Stimulated activated CD4-positive, alpha-beta T cell treated with anti-CD3 and anti-CD28 coated beads, Interleukin-12 subunit alpha, Interleukin-12 subunit beta, amount 100 ng/mL, for 48 hours (primary cell): Measurements from ENCODE around the gene DCDC2C.
"Not testable (repeated sequence)": the region's sequence is repeated elsewhere in the genome, so short reads cannot be mapped to it uniquely, and the experiment has no call there.

Source experiments
- DNase-seq, 3 donors: peaks; one replicate each; pipeline ENCODE4 v3.0.0-alpha.2; 2020; ENCODE audit warnings: low read depth in 2 of 3, low spot score in 1 of 3

DCDC2C gene, protein sequence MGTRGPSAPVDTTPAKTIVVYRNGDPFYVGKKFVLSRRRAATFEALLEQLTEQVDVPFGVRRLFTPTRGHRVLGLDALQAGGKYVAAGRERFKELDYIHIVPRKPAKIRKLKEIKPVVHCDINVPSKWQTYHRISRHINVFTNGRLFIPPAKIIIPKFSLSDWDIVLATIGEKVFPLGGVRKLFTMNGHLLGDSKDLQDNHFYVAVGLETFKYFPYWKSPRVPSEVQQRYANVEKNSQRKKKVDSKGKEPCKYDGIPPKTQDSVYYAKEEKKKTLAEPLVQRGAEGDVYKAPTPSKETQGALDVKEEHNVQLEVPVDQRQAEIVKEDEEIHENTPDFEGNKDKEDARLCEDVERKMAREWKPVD

GRCh38 chr2:3703236-3703756 is at the start of gene DCDC2C:
TSS of gene DCDC2C (plus strand) at chr2:3703575. CDS start at chr2:3703752, 177 bp downstream.
- no peak for DNase-seq

- DNase-seq = no peak
Observed at GRCh38 chr2:3654011-3654410, 49.4 kb upstream of the DCDC2C start.

- no peak for DNase-seq
Observed at GRCh38 chr2:3654531-3655225, 48.7 kb upstream of the DCDC2C start.

- DNase-seq = no peak
Observed at GRCh38 chr2:3655871-3656761, 47.3 kb upstream of the DCDC2C start.

GRCh38 chr2:3656762-3657721 is 46.3 kb upstream of the DCDC2C start:
- DNase-seq = no peak

DNA sequence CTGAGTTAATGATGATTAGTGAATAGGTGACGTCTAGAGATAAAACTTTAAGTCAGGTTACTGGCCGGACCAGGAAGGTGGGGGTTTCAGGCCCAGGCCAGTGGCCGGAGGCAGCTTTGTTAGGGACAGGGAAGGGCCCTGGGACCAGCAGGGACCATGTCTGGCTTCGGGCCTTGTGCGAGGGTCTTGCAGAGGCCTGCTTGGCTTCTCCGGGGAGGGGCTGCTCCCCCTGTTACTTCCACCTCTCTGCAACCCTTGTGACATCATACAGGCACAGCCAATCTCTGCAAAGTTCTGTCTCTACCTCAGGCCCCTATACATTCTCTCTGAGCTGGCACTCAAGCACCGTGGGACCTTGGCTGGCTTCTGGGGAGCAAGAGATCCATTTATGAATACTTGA is 45.5 kb upstream of the DCDC2C start, which contains the start of gene ALLC:
TSS of gene ALLC (plus strand) at position 320 of the 400 bp plus-strand sequence. CDS start 12,958 bp downstream, outside the sequence.
- no peak for DNase-seq

- no peak for DNase-seq
Observed at GRCh38 chr2:3659447-3660432, 43.6 kb upstream of the DCDC2C start.

GRCh38 chr2:3660640-3661039 is 42.7 kb upstream of the DCDC2C start:
- not testable (repeated sequence) for DNase-seq

- no peak for DNase-seq
Observed at GRCh38 chr2:3661149-3661660, 42.2 kb upstream of the DCDC2C start.

DNA sequence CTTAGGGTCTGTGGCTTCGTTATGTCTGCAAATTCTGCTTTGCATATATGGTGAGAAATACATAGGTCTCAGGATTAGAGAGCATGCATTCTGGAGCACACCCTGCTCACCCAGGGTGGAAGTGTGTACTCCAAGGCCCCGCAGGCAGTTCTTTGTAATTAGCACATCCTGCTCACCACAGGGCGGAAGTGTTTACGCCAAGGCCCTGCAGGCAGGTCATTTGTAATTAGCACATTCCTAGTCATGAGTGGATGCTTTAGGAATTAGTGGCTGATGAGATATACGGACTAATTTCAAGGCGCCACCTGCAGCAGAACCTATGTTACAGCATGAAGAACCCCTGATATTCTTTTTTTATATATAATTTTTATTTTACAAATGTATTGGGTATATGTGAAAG is 41.1 kb upstream of the DCDC2C start:
- no peak for DNase-seq

DNA sequence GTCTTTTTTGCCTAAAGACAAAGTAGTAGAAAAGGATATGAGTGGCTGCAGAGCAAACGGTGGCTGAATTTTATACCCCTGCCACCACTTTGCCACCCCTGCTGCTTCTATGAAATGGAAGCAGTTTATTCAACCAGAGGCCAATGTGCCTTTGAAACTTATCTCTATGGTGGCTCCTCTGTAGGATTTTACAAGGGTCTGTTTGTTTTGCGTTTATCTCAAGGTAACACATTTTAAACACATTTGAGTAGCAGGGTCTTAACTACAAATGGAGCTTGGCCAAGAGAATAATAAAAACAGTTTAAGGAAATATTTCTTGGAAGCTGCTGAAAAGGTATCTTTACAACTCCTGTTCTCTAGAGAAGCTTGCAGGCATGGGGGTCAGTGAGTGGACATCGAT is 39.3 kb upstream of the DCDC2C start:
- DNase-seq = no peak

DNA sequence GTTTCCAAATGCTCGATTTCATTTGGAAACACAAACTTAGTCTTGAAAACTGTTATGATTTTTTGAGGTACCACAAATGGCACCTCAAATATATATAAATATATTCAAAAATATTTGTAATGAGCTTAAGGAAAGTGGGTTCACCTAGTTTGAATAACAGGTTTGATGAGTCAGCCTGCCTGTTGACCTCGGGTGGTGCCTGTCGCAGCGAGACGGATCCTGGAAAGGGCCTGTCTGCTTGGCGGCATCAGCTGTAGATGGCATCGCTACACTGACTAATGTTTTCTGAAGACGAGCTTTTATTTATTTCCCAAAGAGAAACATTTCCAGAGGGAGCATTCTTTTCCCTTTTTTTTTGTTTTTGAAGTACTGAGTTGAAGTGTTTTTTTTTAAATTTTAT is 38.5 kb upstream of the DCDC2C start:
- no peak for DNase-seq

GRCh38 chr2:3665886-3666612 is 37.3 kb upstream of the DCDC2C start:
- DNase-seq = no peak

- DNase-seq = no peak
Observed at GRCh38 chr2:3666613-3666975, 36.8 kb upstream of the DCDC2C start.

GRCh38 chr2:3667151-3667631 is 36.2 kb upstream of the DCDC2C start:
- DNase-seq = no peak

DNA sequence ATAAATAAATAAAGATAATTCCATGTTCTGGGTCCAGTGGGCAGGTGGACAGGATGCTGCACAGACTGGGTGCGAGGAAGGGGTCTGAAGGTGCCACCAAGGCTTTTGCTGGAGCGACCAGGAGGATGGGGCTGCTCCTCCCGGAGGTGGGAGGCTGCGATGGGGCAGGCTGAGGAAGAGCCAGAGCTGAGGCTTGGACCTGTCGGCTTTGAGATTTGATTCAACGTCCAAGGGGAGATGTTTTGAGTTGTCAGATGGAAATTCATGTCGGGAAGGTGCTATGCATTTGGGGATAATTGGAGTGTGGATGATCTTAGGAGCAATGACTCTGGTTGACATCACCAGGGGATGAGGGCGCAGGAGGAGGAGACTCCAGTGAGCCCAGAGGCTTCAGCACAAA is 33.7 kb upstream of the DCDC2C start:
- no peak for DNase-seq

GRCh38 chr2:3670376-3670775 is 33.0 kb upstream of the DCDC2C start:
- no peak for DNase-seq

DNA sequence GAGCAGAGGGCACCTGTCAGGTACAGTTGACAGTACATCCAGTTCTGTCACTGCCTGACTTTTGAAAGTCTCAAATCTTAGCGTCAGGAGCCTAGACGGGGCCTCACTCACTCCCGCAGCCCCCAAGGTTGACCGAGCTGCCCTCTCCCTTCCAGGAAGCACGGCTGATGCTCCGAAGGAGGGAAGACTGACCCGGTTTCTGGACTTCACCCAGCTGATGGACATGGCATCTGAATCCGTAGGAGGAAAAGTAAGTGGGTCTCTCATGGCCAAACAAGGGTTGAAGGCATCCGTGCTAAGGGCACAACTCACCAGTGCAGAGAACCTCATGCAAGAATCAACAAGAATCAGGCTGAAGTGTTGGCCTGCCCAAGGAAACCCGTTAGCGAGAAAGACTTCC is 32.4 kb upstream of the DCDC2C start:
- no peak for DNase-seq
